ENCODE data around the gene MAPK14. TPM values are rescaled to one million over a fixed set of nuclear protein-coding genes. Genes with fewer than 3 reads are reported as not detected.
"Not testable (repeated sequence)": the region's sequence is repeated elsewhere in the genome, so short reads cannot be mapped to it uniquely, and the experiment has no call there.

MAPK14 gene
- total RNA-seq, 2 donors from 2014 or later: 36.5 to 51.3 TPM

- ATAC-seq (replicated peaks): peak; percentile 20
- H3K4me1 Mint-ChIP-seq: peaks cover 28% of the 10 kb centered on the region
- peak overlapping the region; percentile 95 for H3K27ac Mint-ChIP-seq
- H3K27me3 Mint-ChIP-seq: peaks cover 17% of the 10 kb centered on the region
- peaks cover 9% of the 10 kb centered on the region for H3K36me3 Mint-ChIP-seq (ENCODE audit: low read depth)
- peak overlapping the region; percentile 93 for H3K4me3 Mint-ChIP-seq
- H3K9me3 Mint-ChIP-seq: no peaks in the 10 kb centered on the region
Observed at GRCh38 chr6:36028088-36028876, 674 bp downstream of the MAPK14 start.

- H3K27ac Mint-ChIP-seq: peak overlapping the region; percentile 95
Observed at GRCh38 chr6:36028877-36029324, 1.3 kb downstream of the MAPK14 start.

GRCh38 chr6:36029464-36029863 lies 1.9 kb downstream of the MAPK14 start:
- peaks cover 11% of the 10 kb centered on the region for H3K27me3 Mint-ChIP-seq
- H3K4me1 Mint-ChIP-seq: peaks cover 30% of the 10 kb centered on the region
- H3K9me3 Mint-ChIP-seq: no peaks in the 10 kb centered on the region

More at GRCh38 chr6:36028877-36029324, 1.3 kb downstream of the MAPK14 start:
- peaks cover 9% of the 10 kb centered on the region for H3K36me3 Mint-ChIP-seq (ENCODE audit: low read depth)
- H3K4me1 Mint-ChIP-seq: peaks cover 29% of the 10 kb centered on the region
- ATAC-seq (replicated peaks): peak; percentile 63
- no peaks in the 10 kb centered on the region for H3K9me3 Mint-ChIP-seq
- H3K27me3 Mint-ChIP-seq: peaks cover 13% of the 10 kb centered on the region
- H3K4me3 Mint-ChIP-seq: peak overlapping the region; percentile 93

GRCh38 chr6:36032261-36032660 lies 4.7 kb downstream of the MAPK14 start:
- no peak for ATAC-seq (replicated peaks)
- peak overlapping the region; percentile 7 for H3K4me3 Mint-ChIP-seq
- peaks cover 9% of the 10 kb centered on the region for H3K36me3 Mint-ChIP-seq (ENCODE audit: low read depth)
- H3K27ac Mint-ChIP-seq: peak overlapping the region; percentile 14
- peaks cover 35% of the 10 kb centered on the region for H3K4me1 Mint-ChIP-seq
- no peaks in the 10 kb centered on the region for H3K27me3 Mint-ChIP-seq
- H3K9me3 Mint-ChIP-seq: no peaks in the 10 kb centered on the region

More at GRCh38 chr6:36029464-36029863, 1.9 kb downstream of the MAPK14 start:
- peaks cover 9% of the 10 kb centered on the region for H3K36me3 Mint-ChIP-seq (ENCODE audit: low read depth)
- peak overlapping the region; percentile 93 for H3K4me3 Mint-ChIP-seq
- H3K27ac Mint-ChIP-seq: peak overlapping the region; percentile 95
- ATAC-seq (replicated peaks): no peak

GRCh38 chr6:36033144-36033543 lies 5.5 kb downstream of the MAPK14 start:
- H3K9me3 Mint-ChIP-seq; ATAC-seq (replicated peaks); H3K27me3 Mint-ChIP-seq; H3K36me3 Mint-ChIP-seq (ENCODE audit: low read depth); H3K27ac Mint-ChIP-seq: not testable (repeated sequence)
- H3K4me3 Mint-ChIP-seq: peak overlapping the region; percentile 9
- peaks cover 41% of the 10 kb centered on the region for H3K4me1 Mint-ChIP-seq

GRCh38 chr6:36033935-36034334 lies 6.3 kb downstream of the MAPK14 start:
- Mint-ChIP-seq H3K36me3 (ENCODE audit: low read depth) (peaks cover 4% of the 10 kb centered on the region), H3K4me1 (peaks cover 46% of the 10 kb centered on the region), H3K4me3 (peak overlapping the region; percentile 9), H3K27me3 (no peaks in the 10 kb centered on the region), H3K27ac (no peak overlapping the region), H3K9me3 (no peaks in the 10 kb centered on the region)
- ATAC-seq (replicated peaks): peak; percentile 83

- H3K27ac Mint-ChIP-seq: no peak overlapping the region
- peaks cover 47% of the 10 kb centered on the region for H3K4me1 Mint-ChIP-seq
- H3K27me3 Mint-ChIP-seq: no peaks in the 10 kb centered on the region
- no peak for ATAC-seq (replicated peaks)
- no peak overlapping the region for H3K4me3 Mint-ChIP-seq
- no peaks in the 10 kb centered on the region for H3K36me3 Mint-ChIP-seq (ENCODE audit: low read depth)
- H3K9me3 Mint-ChIP-seq: no peaks in the 10 kb centered on the region
Observed at GRCh38 chr6:36034441-36034840, 6.8 kb downstream of the MAPK14 start.

- peak; percentile 61 for ATAC-seq (replicated peaks)
- Mint-ChIP-seq H3K4me3 (peak overlapping the region; percentile 11), H3K27ac (no peak overlapping the region), H3K4me1 (peaks cover 46% of the 10 kb centered on the region), H3K36me3 (ENCODE audit: low read depth) (no peaks in the 10 kb centered on the region), H3K9me3 (no peaks in the 10 kb centered on the region), H3K27me3 (no peaks in the 10 kb centered on the region)
Observed at GRCh38 chr6:36035225-36035624, 7.6 kb downstream of the MAPK14 start.

GRCh38 chr6:36038120-36038876 lies 10.7 kb downstream of the MAPK14 start:
- Mint-ChIP-seq H3K27ac (peak overlapping the region; percentile 3), H3K4me1 (peaks cover 49% of the 10 kb centered on the region), H3K36me3 (ENCODE audit: low read depth) (peaks cover 12% of the 10 kb centered on the region), H3K27me3 (no peaks in the 10 kb centered on the region), H3K9me3 (no peaks in the 10 kb centered on the region), H3K4me3 (no peak overlapping the region)
- ATAC-seq (replicated peaks): no peak

- H3K27me3 Mint-ChIP-seq: no peaks in the 10 kb centered on the region
- peak overlapping the region; percentile 60 for H3K27ac Mint-ChIP-seq
- no peak for ATAC-seq (replicated peaks)
- H3K4me3 Mint-ChIP-seq: no peak overlapping the region
- H3K9me3 Mint-ChIP-seq: no peaks in the 10 kb centered on the region
- peaks cover 12% of the 10 kb centered on the region for H3K36me3 Mint-ChIP-seq (ENCODE audit: low read depth)
- H3K4me1 Mint-ChIP-seq: peaks cover 42% of the 10 kb centered on the region
Observed at GRCh38 chr6:36039112-36039511, 11.5 kb downstream of the MAPK14 start.

- no peaks in the 10 kb centered on the region for H3K9me3 Mint-ChIP-seq
- peaks cover 15% of the 10 kb centered on the region for H3K36me3 Mint-ChIP-seq (ENCODE audit: low read depth)
- H3K4me1 Mint-ChIP-seq: peaks cover 40% of the 10 kb centered on the region
- H3K4me3 Mint-ChIP-seq: no peak overlapping the region
- H3K27ac Mint-ChIP-seq: peak overlapping the region; percentile 48
- no peak for ATAC-seq (replicated peaks)
- no peaks in the 10 kb centered on the region for H3K27me3 Mint-ChIP-seq
Observed at GRCh38 chr6:36040958-36041357, 13.3 kb downstream of the MAPK14 start.

- Mint-ChIP-seq H3K27me3 (no peaks in the 10 kb centered on the region), H3K4me1 (peaks cover 46% of the 10 kb centered on the region), H3K9me3 (no peaks in the 10 kb centered on the region), H3K36me3 (ENCODE audit: low read depth) (peaks cover 15% of the 10 kb centered on the region), H3K27ac (peak overlapping the region; percentile 48), H3K4me3 (no peak overlapping the region)
- ATAC-seq (replicated peaks): no peak
Observed at GRCh38 chr6:36042618-36043260, 15.1 kb downstream of the MAPK14 start.

- Mint-ChIP-seq H3K9me3 (no peaks in the 10 kb centered on the region), H3K4me1 (peaks cover 8% of the 10 kb centered on the region), H3K27me3 (no peaks in the 10 kb centered on the region), H3K36me3 (ENCODE audit: low read depth) (peaks cover 10% of the 10 kb centered on the region), H3K27ac (no peak overlapping the region), H3K4me3 (no peak overlapping the region)
- ATAC-seq (replicated peaks): no peak
Observed at GRCh38 chr6:36049582-36049981, 22.0 kb downstream of the MAPK14 start.

GRCh38 chr6:36050305-36050704 lies 22.7 kb downstream of the MAPK14 start:
- peaks cover 17% of the 10 kb centered on the region for H3K36me3 Mint-ChIP-seq (ENCODE audit: low read depth)
- H3K27me3 Mint-ChIP-seq: no peaks in the 10 kb centered on the region
- no peak for ATAC-seq (replicated peaks)
- no peaks in the 10 kb centered on the region for H3K9me3 Mint-ChIP-seq
- no peak overlapping the region for H3K27ac Mint-ChIP-seq
- peaks cover 8% of the 10 kb centered on the region for H3K4me1 Mint-ChIP-seq
- no peak overlapping the region for H3K4me3 Mint-ChIP-seq
